Liver (tissue), 3 donors: Measurements from ENCODE around the gene AFAP1.

Experiments
- JUND ChIP-seq, 2 donors: IDR thresholded peaks; 2 replicates each; pipeline ENCODE4 v1.6.1; 2016; ENCODE audit warnings: antibody characterized with exemption in 2 of 2
- RAD21 ChIP-seq, 2 donors: IDR thresholded peaks; 2 replicates each; pipeline ENCODE4 v1.6.1; 2016; ENCODE audit warnings: antibody characterized with exemption in 2 of 2, mild to moderate bottlenecking in 2 of 2
- SP1 ChIP-seq: IDR thresholded peaks from 2 replicates; pipeline ENCODE4 v1.6.1; 2018; ENCODE audit warnings: antibody characterized with exemption, mild to moderate bottlenecking
- YY1 ChIP-seq: IDR thresholded peaks from 2 replicates; pipeline ENCODE4 v1.6.1; 2016; ENCODE audit warnings: antibody characterized with exemption, mild to moderate bottlenecking
- TF ChIP-seq, protein P1 (sequence below): fragments of 150-350 bp; IDR thresholded peaks from 2 replicates; pipeline ENCODE4 v1.5.1; 2017; ENCODE audit warnings: improper control_type of control experiment, low read depth, low read length; ENCODE audit not compliant: missing input control
- TF ChIP-seq, protein P2 (sequence below): IDR thresholded peaks from 2 replicates; pipeline ENCODE4 v1.6.1; 2016; ENCODE audit warnings: antibody characterized with exemption
- TF ChIP-seq, protein P3 (sequence below): IDR thresholded peaks from 2 replicates; pipeline ENCODE4 v1.6.1; 2016; ENCODE audit warnings: antibody characterized with exemption, mild to moderate bottlenecking
- TF ChIP-seq, protein P4 (sequence below): IDR thresholded peaks from 2 replicates; pipeline ENCODE4 v1.6.1; 2016; ENCODE audit warnings: antibody characterized with exemption
- donor health status: healthy.
- donor health status: healthy.

- no peak for TF ChIP-seq SP1
- TF ChIP-seq, protein P1, sequence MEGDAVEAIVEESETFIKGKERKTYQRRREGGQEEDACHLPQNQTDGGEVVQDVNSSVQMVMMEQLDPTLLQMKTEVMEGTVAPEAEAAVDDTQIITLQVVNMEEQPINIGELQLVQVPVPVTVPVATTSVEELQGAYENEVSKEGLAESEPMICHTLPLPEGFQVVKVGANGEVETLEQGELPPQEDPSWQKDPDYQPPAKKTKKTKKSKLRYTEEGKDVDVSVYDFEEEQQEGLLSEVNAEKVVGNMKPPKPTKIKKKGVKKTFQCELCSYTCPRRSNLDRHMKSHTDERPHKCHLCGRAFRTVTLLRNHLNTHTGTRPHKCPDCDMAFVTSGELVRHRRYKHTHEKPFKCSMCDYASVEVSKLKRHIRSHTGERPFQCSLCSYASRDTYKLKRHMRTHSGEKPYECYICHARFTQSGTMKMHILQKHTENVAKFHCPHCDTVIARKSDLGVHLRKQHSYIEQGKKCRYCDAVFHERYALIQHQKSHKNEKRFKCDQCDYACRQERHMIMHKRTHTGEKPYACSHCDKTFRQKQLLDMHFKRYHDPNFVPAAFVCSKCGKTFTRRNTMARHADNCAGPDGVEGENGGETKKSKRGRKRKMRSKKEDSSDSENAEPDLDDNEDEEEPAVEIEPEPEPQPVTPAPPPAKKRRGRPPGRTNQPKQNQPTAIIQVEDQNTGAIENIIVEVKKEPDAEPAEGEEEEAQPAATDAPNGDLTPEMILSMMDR, result no peak
- no peak for TF ChIP-seq YY1
- TF ChIP-seq, protein P2, sequence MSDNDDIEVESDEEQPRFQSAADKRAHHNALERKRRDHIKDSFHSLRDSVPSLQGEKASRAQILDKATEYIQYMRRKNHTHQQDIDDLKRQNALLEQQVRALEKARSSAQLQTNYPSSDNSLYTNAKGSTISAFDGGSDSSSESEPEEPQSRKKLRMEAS, result no peak
- TF ChIP-seq RAD21 (IDR thresholded peaks at IDR 0.05), result no peak
- TF ChIP-seq, protein P3, sequence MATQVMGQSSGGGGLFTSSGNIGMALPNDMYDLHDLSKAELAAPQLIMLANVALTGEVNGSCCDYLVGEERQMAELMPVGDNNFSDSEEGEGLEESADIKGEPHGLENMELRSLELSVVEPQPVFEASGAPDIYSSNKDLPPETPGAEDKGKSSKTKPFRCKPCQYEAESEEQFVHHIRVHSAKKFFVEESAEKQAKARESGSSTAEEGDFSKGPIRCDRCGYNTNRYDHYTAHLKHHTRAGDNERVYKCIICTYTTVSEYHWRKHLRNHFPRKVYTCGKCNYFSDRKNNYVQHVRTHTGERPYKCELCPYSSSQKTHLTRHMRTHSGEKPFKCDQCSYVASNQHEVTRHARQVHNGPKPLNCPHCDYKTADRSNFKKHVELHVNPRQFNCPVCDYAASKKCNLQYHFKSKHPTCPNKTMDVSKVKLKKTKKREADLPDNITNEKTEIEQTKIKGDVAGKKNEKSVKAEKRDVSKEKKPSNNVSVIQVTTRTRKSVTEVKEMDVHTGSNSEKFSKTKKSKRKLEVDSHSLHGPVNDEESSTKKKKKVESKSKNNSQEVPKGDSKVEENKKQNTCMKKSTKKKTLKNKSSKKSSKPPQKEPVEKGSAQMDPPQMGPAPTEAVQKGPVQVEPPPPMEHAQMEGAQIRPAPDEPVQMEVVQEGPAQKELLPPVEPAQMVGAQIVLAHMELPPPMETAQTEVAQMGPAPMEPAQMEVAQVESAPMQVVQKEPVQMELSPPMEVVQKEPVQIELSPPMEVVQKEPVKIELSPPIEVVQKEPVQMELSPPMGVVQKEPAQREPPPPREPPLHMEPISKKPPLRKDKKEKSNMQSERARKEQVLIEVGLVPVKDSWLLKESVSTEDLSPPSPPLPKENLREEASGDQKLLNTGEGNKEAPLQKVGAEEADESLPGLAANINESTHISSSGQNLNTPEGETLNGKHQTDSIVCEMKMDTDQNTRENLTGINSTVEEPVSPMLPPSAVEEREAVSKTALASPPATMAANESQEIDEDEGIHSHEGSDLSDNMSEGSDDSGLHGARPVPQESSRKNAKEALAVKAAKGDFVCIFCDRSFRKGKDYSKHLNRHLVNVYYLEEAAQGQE, result no peak
- TF ChIP-seq JUND (IDR thresholded peaks at IDR 0.05), result no peak
- TF ChIP-seq, protein P4, sequence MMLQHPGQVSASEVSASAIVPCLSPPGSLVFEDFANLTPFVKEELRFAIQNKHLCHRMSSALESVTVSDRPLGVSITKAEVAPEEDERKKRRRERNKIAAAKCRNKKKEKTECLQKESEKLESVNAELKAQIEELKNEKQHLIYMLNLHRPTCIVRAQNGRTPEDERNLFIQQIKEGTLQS, result no peak
Measured at GRCh38 chr4:7939377-7940108, at the start of gene AFAP1.
